ENCODE results near the gene FOXJ3.

Gene FOXJ3

GRCh38 chr1:42167611-42168390, 167.2 kb downstream of the FOXJ3 start:
- no peak for DNase-seq (ENCODE audit: low read depth)

GRCh38 chr1:42165511-42166210, 169.4 kb downstream of the FOXJ3 start:
- peak; percentile 76 for DNase-seq (ENCODE audit: low read depth)

- DNase-seq (ENCODE audit: low read depth) = no peak
These were observed 170.2 kb downstream of the FOXJ3 start, which contains the start of gene GUCA2A for GRCh38 chr1:42164551-42165420. TSS of gene GUCA2A (minus strand) at chr1:42164745. CDS start at chr1:42164712, 33 bp downstream.

- DNase-seq (ENCODE audit: low read depth) = no peak
These were observed 171.2 kb downstream of the FOXJ3 start for GRCh38 chr1:42163536-42164503.

GRCh38 chr1:42163114-42163513, 171.9 kb downstream of the FOXJ3 start:
- peak; percentile 41 for DNase-seq (ENCODE audit: low read depth)

- no peak for DNase-seq (ENCODE audit: low read depth)
These were observed 172.9 kb downstream of the FOXJ3 start for GRCh38 chr1:42162181-42162580.

GRCh38 chr1:42158189-42158588, 176.8 kb downstream of the FOXJ3 start:
- DNase-seq (ENCODE audit: low read depth) = peak; percentile 18

GRCh38 chr1:42157667-42158066, 177.4 kb downstream of the FOXJ3 start:
- no peak for DNase-seq (ENCODE audit: low read depth)

- DNase-seq (ENCODE audit: low read depth) = no peak
These were observed 179.7 kb downstream of the FOXJ3 start for GRCh38 chr1:42155362-42155761.

- no peak for DNase-seq (ENCODE audit: low read depth)
These were observed 180.3 kb downstream of the FOXJ3 start for GRCh38 chr1:42154685-42155084.

GRCh38 chr1:42153624-42154023, 181.4 kb downstream of the FOXJ3 start:
- DNase-seq (ENCODE audit: low read depth) = no peak

GRCh38 chr1:42152907-42153600, 182.0 kb downstream of the FOXJ3 start, which contains the start of gene GUCA2B:
TSS of gene GUCA2B (plus strand) at chr1:42153410. CDS start at chr1:42153451, 41 bp downstream.
- no peak for DNase-seq (ENCODE audit: low read depth)

GRCh38 chr1:42152119-42152518, 182.9 kb downstream of the FOXJ3 start:
- DNase-seq (ENCODE audit: low read depth) = no peak

GRCh38 chr1:42150651-42151050, 184.4 kb downstream of the FOXJ3 start:
- DNase-seq (ENCODE audit: low read depth) = no peak

- DNase-seq (ENCODE audit: low read depth) = no peak
These were observed 186.9 kb downstream of the FOXJ3 start for GRCh38 chr1:42148166-42148565.

GRCh38 chr1:42146626-42147320, 188.3 kb downstream of the FOXJ3 start:
- peak; percentile 56 for DNase-seq (ENCODE audit: low read depth)

- no peak for DNase-seq (ENCODE audit: low read depth)
These were observed 189.0 kb downstream of the FOXJ3 start for GRCh38 chr1:42145764-42146625.

- no peak for DNase-seq (ENCODE audit: low read depth)
These were observed 189.7 kb downstream of the FOXJ3 start for GRCh38 chr1:42145389-42145716.

All from EH (cell line).